Smooth muscle cell (in vitro differentiated cells): Measurements from ENCODE around the gene OSBPL6. TPM values are rescaled to one million over a fixed set of nuclear protein-coding genes. Genes with fewer than 3 reads are reported as not detected.

Source experiments
- DNase-seq: peaks from one replicate; lab custom pipeline; 2025; ENCODE audit not compliant: unreplicated experiment; lab: John Stamatoyannopoulos, UW
- H2AFZ ChIP-seq: fragments of 200-600 bp; sonication (generic); 2 replicates; pipeline ENCODE4 v1.6.0; 2016; ENCODE audit warnings: antibody characterized with exemption, low read depth, mild to moderate bottlenecking
- H3F3A ChIP-seq: fragments of 200-600 bp; sonication (generic); 2 replicates; pipeline ENCODE4 v1.6.0; 2017; ENCODE audit warnings: antibody characterized with exemption, low read depth
- H3K27ac ChIP-seq: fragments of 200-600 bp; sonication (generic); 2 replicates; pipeline ENCODE4 v1.5.1; 2016; ENCODE audit warnings: low read depth, mild to moderate bottlenecking
- H3K27me3 ChIP-seq: fragments of 200-600 bp; sonication (generic); 2 replicates; pipeline ENCODE4 v1.6.1; 2016; ENCODE audit warnings: low read depth, mild to moderate bottlenecking
- H3K36me3 ChIP-seq: fragments of 200-600 bp; sonication (generic); 2 replicates; pipeline ENCODE4 v1.5.1; 2016; ENCODE audit warnings: low read depth
- H3K4me1 ChIP-seq: fragments of 200-600 bp; sonication (generic); 2 replicates; pipeline ENCODE4 v1.5.1; 2016; ENCODE audit warnings: low read depth
- H3K4me2 ChIP-seq: fragments of 200-600 bp; sonication (generic); 2 replicates; pipeline ENCODE4 v1.6.0; 2016; ENCODE audit warnings: mild to moderate bottlenecking
- H3K4me3 ChIP-seq: fragments of 200-600 bp; sonication (generic); 2 replicates; pipeline ENCODE4 v1.5.1; 2016; ENCODE audit warnings: mild to moderate bottlenecking
- H3K79me2 ChIP-seq: fragments of 200-600 bp; sonication (generic); 2 replicates; pipeline ENCODE4 v1.6.0; 2016; ENCODE audit warnings: low read depth, mild to moderate bottlenecking
- H3K9ac ChIP-seq: fragments of 200-600 bp; sonication (generic); 2 replicates; pipeline ENCODE4 v1.6.0; 2016; ENCODE audit warnings: low read depth
- H3K9me3 ChIP-seq: fragments of 200-600 bp; sonication (generic); replicated peaks from 2 replicates; pipeline ENCODE4 v1.5.1; 2016; ENCODE audit warnings: low read depth
- H4K20me1 ChIP-seq: fragments of 200-600 bp; sonication (generic); 2 replicates; pipeline ENCODE4 v1.6.0; 2016; ENCODE audit warnings: low read depth
- CTCF ChIP-seq: fragments of 200-600 bp; sonication (generic); IDR thresholded peaks from 2 replicates; pipeline ENCODE4 v1.5.1; 2017; ENCODE audit warnings: borderline replicate concordance, mild to moderate bottlenecking, antibody characterized with exemption; ENCODE audit not compliant: insufficient read depth, poor library complexity, severe bottlenecking
- WGBS: methylation state at CpG from one replicate; pipeline ENCODE4 v1.1.7; 2016; ENCODE audit warnings: low lambda C conversion rate; 5-methylcytosine and 5-hydroxymethylcytosine counted together
- polyA plus RNA-seq: library from polyadenylated mRNA; unstranded; fragments of >200 nt; fragmentation: Nextera tagmentation; extraction: Ambion mirVana; gene quantifications from 2 replicates; pipeline ENCODE4 v1.2.1, GENCODE V29; 2016
- total RNA-seq: library from RNA; depleted of rRNA; stranded (reverse); fragments of >200 nt; gene quantifications from 2 replicates; pipeline ENCODE4 v1.2.3, GENCODE V29; 2014

Gene OSBPL6
- total and polyA plus RNA-seq, 2 experiments from 2014 or later, result 7.4 to 7.6 TPM

- H3K36me3 ChIP-seq, result no peaks in the 10 kb centered on the region
- no peak for DNase-seq
- no peak overlapping the region for H3K9ac ChIP-seq
Measured at GRCh38 chr2:178363252-178363651, 168.9 kb downstream of the OSBPL6 start.

DNA sequence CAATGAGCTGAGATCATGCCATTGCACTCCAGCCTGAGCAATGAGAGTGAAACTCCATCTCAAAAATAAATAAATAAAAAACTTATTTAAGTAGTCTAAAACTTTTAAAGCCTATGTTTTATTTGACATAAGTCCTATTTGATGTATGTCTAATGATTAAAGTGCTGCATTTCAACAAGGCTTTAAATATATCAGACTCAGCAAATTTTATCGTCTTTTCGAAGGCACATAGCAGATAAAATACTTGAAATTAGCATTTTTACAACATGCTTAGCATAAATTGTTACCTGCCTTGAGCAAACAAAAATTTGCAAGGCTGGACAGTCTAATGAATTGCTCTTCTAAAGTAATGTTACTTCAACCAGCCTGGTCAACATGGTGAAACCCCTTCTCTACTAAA, 170.8 kb downstream of the OSBPL6 start:
- Histone ChIP-seq H3K4me2 (no peak overlapping the region), H2AFZ (no peak overlapping the region), H3K9me3 (no peaks in the 10 kb centered on the region), H3K4me3 (no peak overlapping the region), H4K20me1 (no peaks in the 10 kb centered on the region), H3K79me2 (no peaks in the 10 kb centered on the region), H3K4me1 (no peaks in the 10 kb centered on the region), H3K27me3 (no peaks in the 10 kb centered on the region), H3F3A (no peaks in the 10 kb centered on the region), H3K27ac (no peak overlapping the region), H3K36me3 (no peaks in the 10 kb centered on the region), H3K9ac (no peak overlapping the region)
- WGBS, result 96% methylated on average over 2 of the region's 2 CpGs
- no peak for DNase-seq
- no peak for TF ChIP-seq CTCF

More at GRCh38 chr2:178363252-178363651, 168.9 kb downstream of the OSBPL6 start:
- WGBS, result 94% methylated on average over 7 of the region's 7 CpGs
- no peaks in the 10 kb centered on the region for H3K9me3 ChIP-seq
- no peaks in the 10 kb centered on the region for H3K79me2 ChIP-seq
- no peak overlapping the region for H3K4me2 ChIP-seq
- no peak overlapping the region for H3K27ac ChIP-seq
- no peaks in the 10 kb centered on the region for H3K4me1 ChIP-seq
- H3K4me3 ChIP-seq, result no peak overlapping the region
- no peaks in the 10 kb centered on the region for H4K20me1 ChIP-seq
- no peak for TF ChIP-seq CTCF
- H3F3A ChIP-seq, result no peaks in the 10 kb centered on the region
- H3K27me3 ChIP-seq, result no peaks in the 10 kb centered on the region
- no peak overlapping the region for H2AFZ ChIP-seq

DNA sequence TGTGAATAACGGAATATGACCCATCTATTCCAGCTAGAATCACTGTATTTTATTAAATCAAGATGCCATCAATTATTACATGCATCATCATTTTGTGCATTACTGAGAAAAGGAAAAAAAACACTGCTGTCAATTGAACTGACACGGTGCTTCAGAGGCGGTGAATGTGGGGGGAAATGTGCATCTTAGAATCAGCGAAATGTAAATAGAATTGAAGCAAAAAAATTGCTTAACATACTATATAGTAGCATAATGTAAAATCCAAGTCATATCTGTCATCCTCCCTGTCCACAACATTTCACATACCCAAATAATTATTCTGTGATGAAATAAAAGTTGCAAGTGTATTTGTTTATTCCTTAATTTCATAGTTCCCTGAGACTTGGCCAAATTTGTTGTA, 172.1 kb downstream of the OSBPL6 start:
- WGBS, result 93% methylated on average over 4 of the region's 4 CpGs
- H3K9me3 ChIP-seq, result no peaks in the 10 kb centered on the region

More for the DNA sequence above, 172.1 kb downstream of the OSBPL6 start:
- no peak for DNase-seq
- Histone ChIP-seq H3K4me1 (no peaks in the 10 kb centered on the region), H3K4me2 (no peak overlapping the region), H2AFZ (no peak overlapping the region), H3K36me3 (no peaks in the 10 kb centered on the region), H3K9ac (no peak overlapping the region), H3K79me2 (no peaks in the 10 kb centered on the region), H3K27ac (no peak overlapping the region), H3F3A (no peaks in the 10 kb centered on the region), H3K27me3 (no peaks in the 10 kb centered on the region), H4K20me1 (no peaks in the 10 kb centered on the region), H3K4me3 (no peak overlapping the region)
- no peak for TF ChIP-seq CTCF
